MM.1S (cell line): Measurements from ENCODE around the gene P2RY6.

ENCODE experiments used
- CTCF ChIP-seq: fragments of 300-600 bp; sonication (generic); IDR thresholded peaks from 2 replicates; pipeline ENCODE4 v1.5.1; 2016; ENCODE audit warnings: antibody characterized with exemption, low read length, mixed read lengths
- EZH2 ChIP-seq: fragments of 300-600 bp; sonication (generic); optimal IDR thresholded peaks from 2 replicates; pipeline ENCODE3; 2017; ENCODE audit warnings: low read depth, mild to moderate bottlenecking, antibody characterized with exemption, low read length, mixed read lengths
- EZH2phosphoT487 ChIP-seq: fragments of 300-600 bp; sonication (generic); IDR thresholded peaks from 2 replicates; pipeline ENCODE4 v1.6.1; 2018; ENCODE audit warnings: antibody characterized with exemption, low read length

- TF ChIP-seq CTCF (no peak), EZH2phosphoT487 (no peak), EZH2 (no peak)
These were observed 4.9 kb upstream of the P2RY6 start for GRCh38 chr11:73267122-73267846.
